ENCODE data around the gene KIF13A.
"Not testable (repeated sequence)": the region's sequence is repeated elsewhere in the genome, so short reads cannot be mapped to it uniquely, and the experiment has no call there.

KIF13A gene

GRCh38 chr6:17867880-17868279 lies 119.6 kb downstream of the KIF13A start:
- no peak overlapping the region for H3K4me3 Mint-ChIP-seq
- no peak for DNase-seq (ENCODE audit: low spot score)
- H3K27me3 Mint-ChIP-seq (ENCODE audit: low read depth), result peaks cover 25% of the 10 kb centered on the region
- H3K27ac Mint-ChIP-seq, result no peak overlapping the region
- H3K36me3 Mint-ChIP-seq (ENCODE audit: low read depth), result no peaks in the 10 kb centered on the region
- H3K9me3 Mint-ChIP-seq, result no peaks in the 10 kb centered on the region
- no peaks in the 10 kb centered on the region for H3K4me1 Mint-ChIP-seq (ENCODE audit: low read depth)

GRCh38 chr6:17866876-17867444 lies 120.5 kb downstream of the KIF13A start:
- no peaks in the 10 kb centered on the region for H3K4me1 Mint-ChIP-seq (ENCODE audit: low read depth)
- no peak for DNase-seq (ENCODE audit: low spot score)
- H3K9me3 Mint-ChIP-seq, result no peaks in the 10 kb centered on the region
- no peaks in the 10 kb centered on the region for H3K36me3 Mint-ChIP-seq (ENCODE audit: low read depth)
- peaks cover 25% of the 10 kb centered on the region for H3K27me3 Mint-ChIP-seq (ENCODE audit: low read depth)
- no peak overlapping the region for H3K27ac Mint-ChIP-seq
- H3K4me3 Mint-ChIP-seq, result no peak overlapping the region

GRCh38 chr6:17865798-17866725 lies 121.4 kb downstream of the KIF13A start:
- Mint-ChIP-seq H3K36me3 (ENCODE audit: low read depth) (no peaks in the 10 kb centered on the region), H3K4me3 (no peak overlapping the region), H3K27me3 (ENCODE audit: low read depth) (peaks cover 20% of the 10 kb centered on the region), H3K9me3 (no peaks in the 10 kb centered on the region), H3K27ac (no peak overlapping the region), H3K4me1 (ENCODE audit: low read depth) (no peaks in the 10 kb centered on the region)
- DNase-seq (ENCODE audit: low spot score), result no peak

- H3K36me3 Mint-ChIP-seq (ENCODE audit: low read depth), result no peaks in the 10 kb centered on the region
- no peak overlapping the region for H3K4me3 Mint-ChIP-seq
- H3K4me1 Mint-ChIP-seq (ENCODE audit: low read depth), result no peaks in the 10 kb centered on the region
- H3K27ac Mint-ChIP-seq, result no peak overlapping the region
- H3K9me3 Mint-ChIP-seq, result no peaks in the 10 kb centered on the region
- H3K27me3 Mint-ChIP-seq (ENCODE audit: low read depth), result peaks cover 16% of the 10 kb centered on the region
- DNase-seq (ENCODE audit: low spot score), result no peak
These were observed 122.2 kb downstream of the KIF13A start for GRCh38 chr6:17865243-17865642.

GRCh38 chr6:17863901-17864754 lies 123.3 kb downstream of the KIF13A start:
- DNase-seq (ENCODE audit: low spot score), result no peak
- H3K36me3 Mint-ChIP-seq (ENCODE audit: low read depth), result no peaks in the 10 kb centered on the region
- H3K27ac Mint-ChIP-seq, result no peak overlapping the region

GRCh38 chr6:17861361-17861760 lies 126.1 kb downstream of the KIF13A start:
- Mint-ChIP-seq H3K27ac (no peak overlapping the region), H3K4me3 (no peak overlapping the region), H3K9me3 (no peaks in the 10 kb centered on the region), H3K4me1 (ENCODE audit: low read depth) (no peaks in the 10 kb centered on the region), H3K27me3 (ENCODE audit: low read depth) (peaks cover 8% of the 10 kb centered on the region), H3K36me3 (ENCODE audit: low read depth) (no peaks in the 10 kb centered on the region)
- no peak for DNase-seq (ENCODE audit: low spot score)

More at GRCh38 chr6:17863901-17864754, 123.3 kb downstream of the KIF13A start:
- Mint-ChIP-seq H3K4me1 (ENCODE audit: low read depth) (no peaks in the 10 kb centered on the region), H3K27me3 (ENCODE audit: low read depth) (peaks cover 13% of the 10 kb centered on the region), H3K4me3 (no peak overlapping the region), H3K9me3 (no peaks in the 10 kb centered on the region)

- Mint-ChIP-seq H3K4me1 (ENCODE audit: low read depth) (no peaks in the 10 kb centered on the region), H3K27me3 (ENCODE audit: low read depth) (peaks cover 5% of the 10 kb centered on the region), H3K27ac (no peak overlapping the region), H3K36me3 (ENCODE audit: low read depth) (no peaks in the 10 kb centered on the region), H3K9me3 (no peaks in the 10 kb centered on the region), H3K4me3 (no peak overlapping the region)
- no peak for DNase-seq (ENCODE audit: low spot score)
These were observed 127.6 kb downstream of the KIF13A start for GRCh38 chr6:17859846-17860245.

- H3K4me3 Mint-ChIP-seq, result no peak overlapping the region
- no peaks in the 10 kb centered on the region for H3K4me1 Mint-ChIP-seq (ENCODE audit: low read depth)
- H3K9me3 Mint-ChIP-seq, result no peaks in the 10 kb centered on the region
- H3K27ac Mint-ChIP-seq, result no peak overlapping the region
- no peak for DNase-seq (ENCODE audit: low spot score)
- H3K27me3 Mint-ChIP-seq (ENCODE audit: low read depth), result peaks cover 5% of the 10 kb centered on the region
- H3K36me3 Mint-ChIP-seq (ENCODE audit: low read depth), result no peaks in the 10 kb centered on the region
These were observed 128.9 kb downstream of the KIF13A start for GRCh38 chr6:17858584-17858983.

GRCh38 chr6:17857188-17857587 lies 130.2 kb downstream of the KIF13A start:
- H3K9me3 Mint-ChIP-seq; H3K4me1 Mint-ChIP-seq (ENCODE audit: low read depth); H3K27ac Mint-ChIP-seq; H3K4me3 Mint-ChIP-seq; H3K27me3 Mint-ChIP-seq (ENCODE audit: low read depth); H3K36me3 Mint-ChIP-seq (ENCODE audit: low read depth); DNase-seq (ENCODE audit: low spot score): not testable (repeated sequence)

GRCh38 chr6:17856306-17856705 lies 131.1 kb downstream of the KIF13A start:
- Mint-ChIP-seq H3K4me1 (ENCODE audit: low read depth) (no peaks in the 10 kb centered on the region), H3K36me3 (ENCODE audit: low read depth) (no peaks in the 10 kb centered on the region), H3K27ac (no peak overlapping the region), H3K9me3 (no peaks in the 10 kb centered on the region), H3K4me3 (no peak overlapping the region), H3K27me3 (ENCODE audit: low read depth) (peaks cover 10% of the 10 kb centered on the region)
- no peak for DNase-seq (ENCODE audit: low spot score)

- DNase-seq (ENCODE audit: low spot score), result no peak
- Mint-ChIP-seq H3K4me1 (ENCODE audit: low read depth) (no peaks in the 10 kb centered on the region), H3K9me3 (no peaks in the 10 kb centered on the region), H3K4me3 (no peak overlapping the region), H3K36me3 (ENCODE audit: low read depth) (no peaks in the 10 kb centered on the region), H3K27ac (no peak overlapping the region), H3K27me3 (ENCODE audit: low read depth) (peaks cover 10% of the 10 kb centered on the region)
These were observed 132.1 kb downstream of the KIF13A start for GRCh38 chr6:17855381-17855780.

- no peak overlapping the region for H3K27ac Mint-ChIP-seq
- no peak overlapping the region for H3K4me3 Mint-ChIP-seq
- H3K4me1 Mint-ChIP-seq (ENCODE audit: low read depth), result no peaks in the 10 kb centered on the region
- H3K36me3 Mint-ChIP-seq (ENCODE audit: low read depth), result no peaks in the 10 kb centered on the region
- no peaks in the 10 kb centered on the region for H3K9me3 Mint-ChIP-seq
- peaks cover 13% of the 10 kb centered on the region for H3K27me3 Mint-ChIP-seq (ENCODE audit: low read depth)
- DNase-seq (ENCODE audit: low spot score), result no peak
These were observed 133.9 kb downstream of the KIF13A start for GRCh38 chr6:17853533-17853932.

- Mint-ChIP-seq H3K36me3 (ENCODE audit: low read depth) (no peaks in the 10 kb centered on the region), H3K4me1 (ENCODE audit: low read depth) (no peaks in the 10 kb centered on the region), H3K27me3 (ENCODE audit: low read depth) (peaks cover 8% of the 10 kb centered on the region)
These were observed 135.7 kb downstream of the KIF13A start for GRCh38 chr6:17851720-17852161.

More at GRCh38 chr6:17851720-17852161, 135.7 kb downstream of the KIF13A start:
- no peaks in the 10 kb centered on the region for H3K9me3 Mint-ChIP-seq
- DNase-seq (ENCODE audit: low spot score), result no peak
- no peak overlapping the region for H3K4me3 Mint-ChIP-seq
- no peak overlapping the region for H3K27ac Mint-ChIP-seq
